MCF 10A (cell line): ENCODE results near the gene IRF2. TPM values are rescaled to one million over a fixed set of nuclear protein-coding genes. Genes with fewer than 3 reads are reported as not detected.
A peak's percentile ranks its signal among the peaks of the same experiment; 100 is the strongest.

Source experiments
- BruUV-seq: library from RNA; stranded (reverse); fragments of 400-500 nt; replicated peaks from 2 replicates; lab custom pipeline; 2021; lab: Mats Ljungman, UMichigan
- CTCF ChIA-PET: fragments of 300-600 bp; sonication (Branson Sonifier 250); formaldehyde crosslinking; extraction: SDS; loops from one replicate; lab custom pipeline; 2021; ENCODE audit warnings: antibody characterized with exemption, inconsistent platforms; lab: Yijun Ruan, JAX
- POLR2A ChIA-PET: fragments of 300-600, 350-650 bp; sonication (Branson Sonifier 250); formaldehyde crosslinking; extraction: SDS; loops from one replicate; lab custom pipeline; 2020; ENCODE audit warnings: antibody characterized with exemption, inconsistent platforms; lab: Yijun Ruan, JAX
- DNase-seq: peaks from one replicate; pipeline ENCODE4 v3.0.0-alpha.2; 2018; ENCODE audit not compliant: unreplicated experiment
- H3K27ac Mint-ChIP-seq: one replicate; pipeline ENCODE4 v1.8.0; 2022; ENCODE audit warnings: mild to moderate bottlenecking, low read depth, mixed read lengths; ENCODE audit not compliant: unreplicated experiment
- H3K27me3 Mint-ChIP-seq: one replicate; pipeline ENCODE4 v1.8.0; 2022; ENCODE audit warnings: mixed read lengths; ENCODE audit not compliant: insufficient read depth, unreplicated experiment
- H3K36me3 Mint-ChIP-seq: one replicate; pipeline ENCODE4 v1.8.0; 2022; ENCODE audit warnings: mild to moderate bottlenecking, moderate library complexity, mixed read lengths; ENCODE audit not compliant: insufficient read depth, unreplicated experiment
- H3K4me1 Mint-ChIP-seq: one replicate; pipeline ENCODE4 v1.8.0; 2022; ENCODE audit warnings: mixed read lengths; ENCODE audit not compliant: insufficient read depth, unreplicated experiment
- H3K4me3 Mint-ChIP-seq: one replicate; pipeline ENCODE4 v1.8.0; 2022; ENCODE audit warnings: mild to moderate bottlenecking, moderate library complexity, mixed read lengths; ENCODE audit not compliant: unreplicated experiment
- H3K9me3 Mint-ChIP-seq: one replicate; pipeline ENCODE4 v1.8.0; 2022; ENCODE audit warnings: mixed read lengths; ENCODE audit not compliant: unreplicated experiment
- intact Hi-C: fragments of 100-400 bp; cut with micrococcal nuclease; formaldehyde crosslinking; loops from 2 replicates; pipeline ENCODE4 v1.14.1; 2022
- total RNA-seq: library from RNA; stranded (reverse); gene quantifications from 2 replicates; pipeline ENCODE4 v1.2.3, GENCODE V29; 2022
- TF ChIP-seq, protein P1 (sequence below): fragments of 200-600 bp; IDR thresholded peaks from one replicate; pipeline ENCODE4 v1.8.0; 2022; ENCODE audit warnings: antibody characterized with exemption, mild to moderate bottlenecking; ENCODE audit not compliant: unreplicated experiment

IRF2 gene
- total RNA-seq, 1 experiment from 2014 or later = 20.8 TPM

GRCh38 chr4:184398741-184399511, 75.4 kb downstream of the IRF2 start:
- peak overlapping the region; percentile 88 for H3K27ac Mint-ChIP-seq
- DNase-seq = no peak
- H3K4me3 Mint-ChIP-seq = no peak overlapping the region
- intact Hi-C loops = no loop called here
- no peaks in the 10 kb centered on the region for H3K9me3 Mint-ChIP-seq
- TF ChIP-seq, protein P1, sequence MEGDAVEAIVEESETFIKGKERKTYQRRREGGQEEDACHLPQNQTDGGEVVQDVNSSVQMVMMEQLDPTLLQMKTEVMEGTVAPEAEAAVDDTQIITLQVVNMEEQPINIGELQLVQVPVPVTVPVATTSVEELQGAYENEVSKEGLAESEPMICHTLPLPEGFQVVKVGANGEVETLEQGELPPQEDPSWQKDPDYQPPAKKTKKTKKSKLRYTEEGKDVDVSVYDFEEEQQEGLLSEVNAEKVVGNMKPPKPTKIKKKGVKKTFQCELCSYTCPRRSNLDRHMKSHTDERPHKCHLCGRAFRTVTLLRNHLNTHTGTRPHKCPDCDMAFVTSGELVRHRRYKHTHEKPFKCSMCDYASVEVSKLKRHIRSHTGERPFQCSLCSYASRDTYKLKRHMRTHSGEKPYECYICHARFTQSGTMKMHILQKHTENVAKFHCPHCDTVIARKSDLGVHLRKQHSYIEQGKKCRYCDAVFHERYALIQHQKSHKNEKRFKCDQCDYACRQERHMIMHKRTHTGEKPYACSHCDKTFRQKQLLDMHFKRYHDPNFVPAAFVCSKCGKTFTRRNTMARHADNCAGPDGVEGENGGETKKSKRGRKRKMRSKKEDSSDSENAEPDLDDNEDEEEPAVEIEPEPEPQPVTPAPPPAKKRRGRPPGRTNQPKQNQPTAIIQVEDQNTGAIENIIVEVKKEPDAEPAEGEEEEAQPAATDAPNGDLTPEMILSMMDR = no peak
- H3K36me3 Mint-ChIP-seq = peaks cover 61% of the 10 kb centered on the region
- ChIA-PET POLR2A (interaction anchor here (0.7 to 1.1 kb wide), 6 partner anchors 10 to 138 kb away, joined by 3 to 4 read pairs (median 3); no protein-coding TSS in a partner anchor), CTCF (interaction anchor here (0.8 to 1.0 kb wide), 3 partner anchors 16 to 134 kb away, joined by 3 to 5 read pairs (median 3); no protein-coding TSS in a partner anchor)
- no peaks in the 10 kb centered on the region for H3K27me3 Mint-ChIP-seq
- H3K4me1 Mint-ChIP-seq = peaks cover 31% of the 10 kb centered on the region
- BruUV-seq = no TSS peak

DNA sequence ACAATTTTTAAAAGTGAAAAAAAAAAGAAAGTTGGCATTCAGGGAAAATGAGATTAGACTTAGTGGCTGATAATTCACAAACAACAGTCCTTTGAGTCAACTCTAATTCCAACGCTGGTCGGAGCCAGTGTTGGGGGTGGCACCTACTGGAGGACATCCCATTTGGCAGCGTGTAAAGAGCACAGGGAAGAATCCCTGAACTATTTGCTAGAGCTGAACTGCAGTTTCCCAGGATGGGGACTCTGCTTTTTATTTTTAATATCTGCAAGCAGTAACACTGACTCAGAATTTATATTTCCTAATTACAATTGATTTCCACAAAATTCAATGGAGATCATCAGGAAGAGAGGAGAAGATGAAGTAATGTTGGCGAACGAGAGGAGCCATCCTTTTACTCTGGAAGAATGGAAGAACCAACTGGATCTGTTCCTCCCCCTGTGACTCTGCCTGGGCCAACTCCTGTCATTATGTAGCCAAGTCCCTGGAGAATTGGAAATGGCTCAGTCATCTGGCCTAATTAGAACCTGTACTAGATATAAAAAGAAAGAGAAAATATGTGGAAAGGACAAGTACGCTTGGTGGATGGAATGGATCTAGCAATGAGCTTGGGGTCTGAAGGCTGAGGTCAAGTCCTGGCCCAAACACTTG, 76.7 kb downstream of the IRF2 start:
- Mint-ChIP-seq H3K27me3 (no peaks in the 10 kb centered on the region), H3K9me3 (no peaks in the 10 kb centered on the region), H3K4me1 (peaks cover 26% of the 10 kb centered on the region), H3K4me3 (no peak overlapping the region), H3K27ac (no peak overlapping the region), H3K36me3 (peaks cover 64% of the 10 kb centered on the region)
- DNase-seq = no peak
- intact Hi-C loops = no loop called here
- TF ChIP-seq, protein P1 = no peak
- ChIA-PET CTCF (interaction anchor here (0.8 kb wide), 1 partner anchor 46 kb away, joined by 3 read pairs; no protein-coding TSS in a partner anchor), POLR2A (interaction anchor here (0.6 to 1.0 kb wide), 3 partner anchors 14 to 965 kb away, joined by 3 to 5 read pairs (median 4); no protein-coding TSS in a partner anchor)
- BruUV-seq = no TSS peak

DNA sequence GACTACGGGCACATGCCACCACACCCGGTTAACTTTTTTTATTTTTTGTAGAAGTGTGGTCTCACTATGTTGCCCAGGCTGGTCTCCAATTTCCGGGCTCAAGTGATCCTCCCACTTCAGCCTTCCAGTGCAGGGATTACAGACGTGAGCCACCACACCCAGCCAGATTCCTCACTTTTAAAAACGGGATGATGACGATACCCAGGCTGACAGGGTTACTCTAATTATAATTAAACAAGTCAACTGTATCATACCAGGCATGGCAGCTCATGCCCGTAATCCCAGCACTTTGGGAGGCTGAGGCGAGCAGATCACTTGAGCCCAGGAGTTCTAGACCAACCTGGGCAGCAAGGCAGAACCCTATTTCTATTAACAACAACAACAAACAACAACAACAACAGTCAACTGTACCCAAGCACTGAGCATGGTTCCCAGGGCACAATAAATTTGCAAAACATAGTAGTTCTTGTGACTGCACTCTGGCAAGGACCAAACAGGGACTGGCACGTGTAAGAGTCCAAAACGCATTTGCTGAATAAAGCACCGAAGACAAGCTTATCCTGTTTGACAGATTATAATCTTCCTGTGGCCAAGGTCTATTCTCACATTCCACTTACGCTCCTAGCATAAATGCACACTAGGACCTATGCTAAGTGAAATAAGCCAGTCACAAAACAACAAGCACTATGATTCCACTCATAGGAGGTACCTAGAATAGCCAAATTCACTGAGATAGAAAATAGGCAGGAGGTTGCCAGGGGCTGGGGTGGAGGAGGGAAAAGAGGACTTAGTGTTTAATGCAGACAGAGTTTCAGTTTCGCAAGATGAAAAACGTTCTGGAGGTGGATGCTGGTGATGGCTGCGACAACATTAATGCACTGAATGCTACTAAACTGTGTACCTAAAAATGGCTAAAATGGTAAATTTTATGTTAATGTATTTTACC, 77.5 kb downstream of the IRF2 start:
- Mint-ChIP-seq H3K27me3 (no peaks in the 10 kb centered on the region), H3K36me3 (peaks cover 67% of the 10 kb centered on the region), H3K27ac (no peak overlapping the region), H3K4me1 (peaks cover 23% of the 10 kb centered on the region), H3K4me3 (no peak overlapping the region), H3K9me3 (no peaks in the 10 kb centered on the region)
- no peak for DNase-seq
- intact Hi-C loops = no loop called here
- ChIA-PET CTCF (interaction anchor here (1.7 kb wide), 1 partner anchor 132 kb away, joined by 5 read pairs; no protein-coding TSS in a partner anchor), POLR2A (interaction anchor here (1.0 kb wide), 1 partner anchor 13 kb away, joined by 5 read pairs; no protein-coding TSS in a partner anchor)
- no TSS peak for BruUV-seq
- TF ChIP-seq, protein P1 = no peak
